ENCODE data around the gene LHFPL3. TPM values are rescaled to one million over a fixed set of nuclear protein-coding genes. Genes with fewer than 3 reads are reported as not detected.
A peak's percentile ranks its signal among the peaks of the same experiment; 100 is the strongest.

The LHFPL3 gene
- total and polyA plus RNA-seq, 9 of the 15 experiments (the other 6 are each of a cell fraction or from before 2014, with no cell fraction given): 0.21 to 0.52 TPM; not detected in 7

DNA sequence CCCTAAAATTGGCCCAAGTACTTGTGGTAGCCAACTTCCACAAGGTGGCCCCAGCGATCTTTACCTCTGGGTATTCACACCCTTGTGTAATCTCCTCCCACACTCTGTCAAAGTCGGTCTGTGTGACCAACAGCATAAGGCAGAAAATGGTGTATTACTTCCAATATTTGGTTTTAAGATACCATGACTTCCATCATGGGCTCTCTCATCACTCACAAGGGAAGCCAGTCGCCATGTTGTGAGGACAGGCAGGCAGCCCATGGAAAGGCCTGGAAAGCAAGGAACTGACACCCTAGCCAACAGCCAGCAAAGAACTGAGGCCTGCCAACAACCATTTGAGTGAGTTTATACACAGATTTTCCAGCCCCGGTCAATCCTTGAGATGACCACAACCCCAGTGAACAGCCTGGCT, 594.6 kb downstream of the LHFPL3 start (continued):
- TF ChIP-seq, protein P1, sequence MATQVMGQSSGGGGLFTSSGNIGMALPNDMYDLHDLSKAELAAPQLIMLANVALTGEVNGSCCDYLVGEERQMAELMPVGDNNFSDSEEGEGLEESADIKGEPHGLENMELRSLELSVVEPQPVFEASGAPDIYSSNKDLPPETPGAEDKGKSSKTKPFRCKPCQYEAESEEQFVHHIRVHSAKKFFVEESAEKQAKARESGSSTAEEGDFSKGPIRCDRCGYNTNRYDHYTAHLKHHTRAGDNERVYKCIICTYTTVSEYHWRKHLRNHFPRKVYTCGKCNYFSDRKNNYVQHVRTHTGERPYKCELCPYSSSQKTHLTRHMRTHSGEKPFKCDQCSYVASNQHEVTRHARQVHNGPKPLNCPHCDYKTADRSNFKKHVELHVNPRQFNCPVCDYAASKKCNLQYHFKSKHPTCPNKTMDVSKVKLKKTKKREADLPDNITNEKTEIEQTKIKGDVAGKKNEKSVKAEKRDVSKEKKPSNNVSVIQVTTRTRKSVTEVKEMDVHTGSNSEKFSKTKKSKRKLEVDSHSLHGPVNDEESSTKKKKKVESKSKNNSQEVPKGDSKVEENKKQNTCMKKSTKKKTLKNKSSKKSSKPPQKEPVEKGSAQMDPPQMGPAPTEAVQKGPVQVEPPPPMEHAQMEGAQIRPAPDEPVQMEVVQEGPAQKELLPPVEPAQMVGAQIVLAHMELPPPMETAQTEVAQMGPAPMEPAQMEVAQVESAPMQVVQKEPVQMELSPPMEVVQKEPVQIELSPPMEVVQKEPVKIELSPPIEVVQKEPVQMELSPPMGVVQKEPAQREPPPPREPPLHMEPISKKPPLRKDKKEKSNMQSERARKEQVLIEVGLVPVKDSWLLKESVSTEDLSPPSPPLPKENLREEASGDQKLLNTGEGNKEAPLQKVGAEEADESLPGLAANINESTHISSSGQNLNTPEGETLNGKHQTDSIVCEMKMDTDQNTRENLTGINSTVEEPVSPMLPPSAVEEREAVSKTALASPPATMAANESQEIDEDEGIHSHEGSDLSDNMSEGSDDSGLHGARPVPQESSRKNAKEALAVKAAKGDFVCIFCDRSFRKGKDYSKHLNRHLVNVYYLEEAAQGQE (IDR thresholded peaks at IDR 0.05; ENCODE audit: borderline replicate concordance): peak; percentile 92
- TF ChIP-seq, protein P1 (CRISPR knock-in tag; IDR thresholded peaks at IDR 0.05; ENCODE audit: low read depth): no peak
- TF ChIP-seq TEAD4 (IDR thresholded peaks at IDR 0.05; ENCODE audit: low read length) (peak; percentile 45; the same call in 1 of the 2 replicates), TEAD4 (CRISPR knock-in tag; IDR thresholded peaks at IDR 0.05; ENCODE audit: borderline replicate concordance) (no peak), PKNOX1 (IDR thresholded peaks at IDR 0.05) (peak; percentile 59), SNRNP70 (optimal IDR thresholded peaks at IDR 0.05; ENCODE audit: low read depth, low read length) (no peak), ATF1 (CRISPR knock-in tag; IDR thresholded peaks at IDR 0.05) (no peak), ATF1 (tag; IDR thresholded peaks at IDR 0.05) (peak; percentile 34), CEBPG (CRISPR knock-in tag; IDR thresholded peaks at IDR 0.05) (peak; percentile 53; the same call in 1 of the 2 replicates), CEBPG (tag; conservative IDR thresholded peaks at IDR 0.05 in 1 of 2, IDR thresholded peaks at IDR 0.05 in 1 of 2) (peak; percentile 63 to 76; a peak in 2 of 4 replicates), SRSF9 (IDR thresholded peaks at IDR 0.05; ENCODE audit: borderline replicate concordance, low read depth, low read length) (no peak), ETV1 (tag; conservative IDR thresholded peaks at IDR 0.05; ENCODE audit: low read depth) (no peak), ZBTB9 (CRISPR knock-in tag; IDR thresholded peaks at IDR 0.05) (no peak), FOXJ2 (tag; IDR thresholded peaks at IDR 0.05) (no peak), ZNF217 (CRISPR knock-in tag; IDR thresholded peaks at IDR 0.05) (no peak)
- TF ChIP-seq, protein P2, sequence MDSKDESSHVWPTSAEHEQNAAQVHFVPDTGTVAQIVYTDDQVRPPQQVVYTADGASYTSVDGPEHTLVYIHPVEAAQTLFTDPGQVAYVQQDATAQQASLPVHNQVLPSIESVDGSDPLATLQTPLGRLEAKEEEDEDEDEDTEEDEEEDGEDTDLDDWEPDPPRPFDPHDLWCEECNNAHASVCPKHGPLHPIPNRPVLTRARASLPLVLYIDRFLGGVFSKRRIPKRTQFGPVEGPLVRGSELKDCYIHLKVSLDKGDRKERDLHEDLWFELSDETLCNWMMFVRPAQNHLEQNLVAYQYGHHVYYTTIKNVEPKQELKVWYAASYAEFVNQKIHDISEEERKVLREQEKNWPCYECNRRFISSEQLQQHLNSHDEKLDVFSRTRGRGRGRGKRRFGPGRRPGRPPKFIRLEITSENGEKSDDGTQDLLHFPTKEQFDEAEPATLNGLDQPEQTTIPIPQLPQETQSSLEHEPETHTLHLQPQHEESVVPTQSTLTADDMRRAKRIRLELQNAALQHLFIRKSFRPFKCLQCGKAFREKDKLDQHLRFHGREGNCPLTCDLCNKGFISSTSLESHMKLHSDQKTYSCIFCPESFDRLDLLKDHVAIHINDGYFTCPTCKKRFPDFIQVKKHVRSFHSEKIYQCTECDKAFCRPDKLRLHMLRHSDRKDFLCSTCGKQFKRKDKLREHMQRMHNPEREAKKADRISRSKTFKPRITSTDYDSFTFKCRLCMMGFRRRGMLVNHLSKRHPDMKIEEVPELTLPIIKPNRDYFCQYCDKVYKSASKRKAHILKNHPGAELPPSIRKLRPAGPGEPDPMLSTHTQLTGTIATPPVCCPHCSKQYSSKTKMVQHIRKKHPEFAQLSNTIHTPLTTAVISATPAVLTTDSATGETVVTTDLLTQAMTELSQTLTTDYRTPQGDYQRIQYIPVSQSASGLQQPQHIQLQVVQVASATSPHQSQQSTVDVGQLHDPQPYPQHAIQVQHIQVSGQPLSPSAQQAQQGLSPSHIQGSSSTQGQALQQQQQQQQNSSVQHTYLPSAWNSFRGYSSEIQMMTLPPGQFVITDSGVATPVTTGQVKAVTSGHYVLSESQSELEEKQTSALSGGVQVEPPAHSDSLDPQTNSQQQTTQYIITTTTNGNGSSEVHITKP (IDR thresholded peaks at IDR 0.05; ENCODE audit: partially characterized antibody): no peak

Measured in K562 (cell line).